OCI-LY1 (cell line): ENCODE data around the gene ATAT1.
A peak's percentile ranks its signal among the peaks of the same experiment; 100 is the strongest.

ENCODE experiments used
- H2AFZ ChIP-seq: fragments of 200-600 bp; sonication (generic), shearing (Covaris generic); 2 replicates; pipeline ENCODE4 v1.6.0; 2014; ENCODE audit warnings: antibody characterized with exemption, mild to moderate bottlenecking, low read length
- H3F3A ChIP-seq: fragments of 200-600 bp; sonication (generic), shearing (Covaris generic); 2 replicates; pipeline ENCODE4 v1.6.0; 2014; ENCODE audit warnings: mild to moderate bottlenecking, antibody characterized with exemption, low read length, moderate library complexity; ENCODE audit not compliant: insufficient read depth
- H3K27ac ChIP-seq: fragments of 200-600 bp; sonication (generic); 2 replicates; pipeline ENCODE4 v1.5.1; 2014; ENCODE audit warnings: low read length, mixed run types, mild to moderate bottlenecking, low read depth; ENCODE audit not compliant: poor library complexity, severe bottlenecking
- H3K27me3 ChIP-seq: fragments of 200-600 bp; sonication (generic); 2 replicates; pipeline ENCODE4 v1.6.0; 2014; ENCODE audit warnings: antibody characterized with exemption, mild to moderate bottlenecking, low read length, moderate library complexity; ENCODE audit not compliant: insufficient read depth
- H3K36me3 ChIP-seq: fragments of 200-600 bp; sonication (generic); 2 replicates; pipeline ENCODE4 v1.6.1; 2014; ENCODE audit warnings: mild to moderate bottlenecking, antibody characterized with exemption, low read length, moderate library complexity, mixed read lengths; ENCODE audit not compliant: insufficient read depth
- H3K4me1 ChIP-seq: fragments of 200-600 bp; sonication (generic); 2 replicates; pipeline ENCODE4 v1.5.1; 2014; ENCODE audit warnings: mild to moderate bottlenecking, low read length, moderate library complexity; ENCODE audit not compliant: insufficient read depth, severe bottlenecking
- H3K4me2 ChIP-seq: fragments of 200-600 bp; sonication (generic), shearing (Covaris generic); 2 replicates; pipeline ENCODE4 v1.6.1; 2014; ENCODE audit warnings: low read length
- H3K4me3 ChIP-seq: fragments of 200-600 bp; sonication (generic); 2 replicates; pipeline ENCODE4 v1.5.1; 2014; ENCODE audit warnings: low read length, low read depth, mild to moderate bottlenecking, mixed read lengths; ENCODE audit not compliant: poor library complexity, severe bottlenecking
- H3K79me2 ChIP-seq: fragments of 200-600 bp; shearing (Covaris generic); 2 replicates; pipeline ENCODE4 v1.6.1; 2016; ENCODE audit warnings: mixed run types, low read length, mixed read lengths; ENCODE audit not compliant: insufficient read depth
- H3K9ac ChIP-seq: fragments of 200-600 bp; sonication (generic), shearing (Covaris generic); 2 replicates; pipeline ENCODE4 v1.6.1; 2014; ENCODE audit warnings: mild to moderate bottlenecking, low read length, mixed read lengths
- H3K9me2 ChIP-seq: fragments of 200-600 bp; sonication (generic), shearing (Covaris generic); 2 replicates; pipeline ENCODE4 v1.6.1; 2014; ENCODE audit warnings: low read depth, mild to moderate bottlenecking, low read length, mixed read lengths
- H3K9me3 ChIP-seq: fragments of 200-600 bp; shearing (Covaris generic); 2 replicates; pipeline ENCODE4 v1.6.1; 2014; ENCODE audit warnings: low read length, mixed read lengths
- H4K20me1 ChIP-seq: fragments of 200-600 bp; sonication (generic), shearing (Covaris generic); 2 replicates; pipeline ENCODE4 v1.6.0; 2016; ENCODE audit warnings: mild to moderate bottlenecking, low read length; ENCODE audit not compliant: insufficient read depth
- CTCF ChIP-seq: fragments of 200-600 bp; sonication (generic), shearing (Covaris generic); IDR thresholded peaks from 2 replicates; pipeline ENCODE4 v1.5.1; 2017; ENCODE audit warnings: mild to moderate bottlenecking, antibody characterized with exemption, low read length, moderate library complexity, mixed read lengths
- EZH2 ChIP-seq: fragments of 200-600 bp; sonication (generic), shearing (Covaris generic); IDR thresholded peaks from 2 replicates; pipeline ENCODE4 v1.8.0; 2017; ENCODE audit warnings: borderline replicate concordance, mixed run types, mild to moderate bottlenecking, antibody characterized with exemption, low read length, moderate library complexity, mixed read lengths

The ATAT1 gene

GRCh38 chr6:30616811-30617564, 9.7 kb upstream of the ATAT1 start, which contains the start of gene PPP1R10:
Gene PPP1R10 (minus strand): TSS chr6:30617243. CDS start chr6:30609944, 7,299 bp downstream.
- Histone ChIP-seq H3K4me1 (peaks cover 40% of the 10 kb centered on the region), H3K27ac (peak within 1 kb of the TSS; percentile 93), H3K36me3 (peaks cover 73% of the 10 kb centered on the region), H4K20me1 (no peaks in the 10 kb centered on the region), H3K4me3 (peak within 1 kb of the TSS; percentile 97), H2AFZ (no peak within 1 kb of the TSS), H3K9ac (peak within 1 kb of the TSS; percentile 100), H3K27me3 (no peaks in the 10 kb centered on the region), H3K9me3 (no peaks in the 10 kb centered on the region), H3K9me2 (no peaks in the 10 kb centered on the region), H3K4me2 (peak within 1 kb of the TSS; percentile 98), H3F3A (0 out of 2 replicates have a peak, but pooled peaks cover 2% of the 10 kb centered on the region), H3K79me2 (peaks cover 42% of the 10 kb centered on the region)
- TF ChIP-seq EZH2 (no peak), CTCF (no peak)

GRCh38 chr6:30617565-30618269, 9.0 kb upstream of the ATAT1 start, which contains the start of gene MRPS18B:
Gene MRPS18B (plus strand): TSS chr6:30617840. CDS start chr6:30617866, 26 bp downstream.
- H3K36me3 ChIP-seq = peaks cover 73% of the 10 kb centered on the region
- peak within 1 kb of the TSS; percentile 93 for H3K27ac ChIP-seq
- peaks cover 42% of the 10 kb centered on the region for H3K79me2 ChIP-seq
- H3K4me3 ChIP-seq = peak within 1 kb of the TSS; percentile 97
- H2AFZ ChIP-seq = no peak within 1 kb of the TSS
- peak within 1 kb of the TSS; percentile 98 for H3K4me2 ChIP-seq
- H3K27me3 ChIP-seq = no peaks in the 10 kb centered on the region
- peak within 1 kb of the TSS; percentile 100 for H3K9ac ChIP-seq
- TF ChIP-seq EZH2 (no peak), CTCF (no peak)
- H3F3A ChIP-seq = 0 out of 2 replicates have a peak, but pooled peaks cover 2% of the 10 kb centered on the region
- no peaks in the 10 kb centered on the region for H3K9me2 ChIP-seq
- peaks cover 33% of the 10 kb centered on the region for H3K4me1 ChIP-seq
- no peaks in the 10 kb centered on the region for H3K9me3 ChIP-seq
- H4K20me1 ChIP-seq = no peaks in the 10 kb centered on the region

GRCh38 chr6:30618270-30618797, 8.3 kb upstream of the ATAT1 start:
- peaks cover 27% of the 10 kb centered on the region for H3K4me1 ChIP-seq
- H3K9ac ChIP-seq = peak overlapping the region; percentile 100
- peak overlapping the region; percentile 86 for H3K27ac ChIP-seq
- peaks cover 42% of the 10 kb centered on the region for H3K79me2 ChIP-seq
- H3K9me3 ChIP-seq = no peaks in the 10 kb centered on the region
- H2AFZ ChIP-seq = no peak overlapping the region
- 0 out of 2 replicates have a peak, but pooled peaks cover 2% of the 10 kb centered on the region for H3F3A ChIP-seq
- no peaks in the 10 kb centered on the region for H3K9me2 ChIP-seq
- peaks cover 73% of the 10 kb centered on the region for H3K36me3 ChIP-seq
- no peaks in the 10 kb centered on the region for H4K20me1 ChIP-seq
- peak overlapping the region; percentile 92 for H3K4me3 ChIP-seq
- H3K4me2 ChIP-seq = peak overlapping the region; percentile 98
- no peaks in the 10 kb centered on the region for H3K27me3 ChIP-seq
- TF ChIP-seq EZH2 (no peak), CTCF (no peak)
